ENCODE results near the gene PWWP2B.
"Not testable (repeated sequence)": the region's sequence is repeated elsewhere in the genome, so short reads cannot be mapped to it uniquely, and the experiment has no call there.

PWWP2B gene

GRCh38 chr10:132433671-132434340 lies 36.8 kb downstream of the PWWP2B start:
- intact Hi-C loops (cut with DNase I), result no loop called here
- DNase-seq, result no peak

GRCh38 chr10:132434405-132435005 lies 37.5 kb downstream of the PWWP2B start:
- intact Hi-C loops (cut with DNase I), result no loop called here

GRCh38 chr10:132435320-132435719 lies 38.3 kb downstream of the PWWP2B start:
- intact Hi-C loops (cut with DNase I); DNase-seq: not testable (repeated sequence)

More at GRCh38 chr10:132434405-132435005, 37.5 kb downstream of the PWWP2B start:
- peak in 1 of 42 donors; percentile 65 for DNase-seq

- DNase-seq; intact Hi-C loops (cut with DNase I): not testable (repeated sequence)
Observed at GRCh38 chr10:132436096-132436495, 39.1 kb downstream of the PWWP2B start.

GRCh38 chr10:132436861-132437410 lies 39.9 kb downstream of the PWWP2B start:
- DNase-seq, result no peak
- intact Hi-C loops (cut with DNase I), result no loop called here

- intact Hi-C loops (cut with DNase I), result no loop called here
Observed at GRCh38 chr10:132437541-132437950, 40.5 kb downstream of the PWWP2B start.

GRCh38 chr10:132438091-132439024 lies 41.4 kb downstream of the PWWP2B start:
- peak in 6 of 42 donors; percentile 36 to 62 (median 45) for DNase-seq
- intact Hi-C loops (cut with DNase I), result no loop called here

More at GRCh38 chr10:132437541-132437950, 40.5 kb downstream of the PWWP2B start:
- DNase-seq, result no peak

GRCh38 chr10:132439025-132439388 lies 42.0 kb downstream of the PWWP2B start:
- intact Hi-C loops (cut with DNase I), result no loop called here
- DNase-seq, result no peak

- intact Hi-C loops (cut with DNase I), result no loop called here
- no peak for DNase-seq
Observed at GRCh38 chr10:132439424-132440163, 42.6 kb downstream of the PWWP2B start.

GRCh38 chr10:132440791-132441565 lies 44.0 kb downstream of the PWWP2B start:
- intact Hi-C loops (cut with DNase I), result no loop called here
- DNase-seq, result no peak

GRCh38 chr10:132441818-132442524 lies 45.0 kb downstream of the PWWP2B start:
- intact Hi-C loops (cut with DNase I), result no loop called here
- DNase-seq, result no peak

- intact Hi-C loops (cut with DNase I), result no loop called here
- DNase-seq, result no peak
Observed at GRCh38 chr10:132442636-132443035, 45.6 kb downstream of the PWWP2B start.

GRCh38 chr10:132443605-132443982 lies 46.6 kb downstream of the PWWP2B start:
- intact Hi-C loops (cut with DNase I), result no loop called here
- peak in 6 of 42 donors; percentile 40 to 75 (median 51) for DNase-seq

- intact Hi-C loops (cut with DNase I), result no loop called here
- DNase-seq, result no peak
Observed at GRCh38 chr10:132443983-132444876, 47.2 kb downstream of the PWWP2B start.

GRCh38 chr10:132444877-132445351 lies 47.9 kb downstream of the PWWP2B start:
- DNase-seq, result no peak
- intact Hi-C loops (cut with DNase I), result no loop called here

- intact Hi-C loops (cut with DNase I), result no loop called here
- DNase-seq, result no peak
Observed at GRCh38 chr10:132445516-132446194, 48.7 kb downstream of the PWWP2B start.
